OCI-LY7 (cell line): ENCODE data around the gene TRIO. TPM values are rescaled to one million over a fixed set of nuclear protein-coding genes. Genes with fewer than 3 reads are reported as not detected.

ENCODE experiments used
- BruUV-seq: library from RNA; stranded (reverse); fragments of 400-500 nt; replicated peaks from 2 replicates; lab custom pipeline; 2021; lab: Mats Ljungman, UMichigan
- CTCF ChIA-PET: fragments of 300-600 bp; sonication (Branson Sonifier 250); formaldehyde crosslinking; loops from one replicate; lab custom pipeline; 2022; ENCODE audit warnings: antibody characterized with exemption; ENCODE audit not compliant: unreplicated experiment; lab: Charles Lee
- POLR2A ChIA-PET: fragments of 300-600 bp; sonication (Branson Sonifier 250); formaldehyde crosslinking; loops from one replicate; lab custom pipeline; 2022; ENCODE audit warnings: antibody characterized with exemption; lab: Charles Lee
- DNase-seq: peaks from one replicate; pipeline ENCODE4 v3.0.0-alpha.2; 2015; ENCODE audit warnings: low spot score
- H2AFZ ChIP-seq: fragments of 200-600 bp; sonication (generic), shearing (Covaris generic); 2 replicates; pipeline ENCODE4 v1.6.1; 2014; ENCODE audit warnings: mild to moderate bottlenecking, antibody characterized with exemption, low read length, moderate library complexity
- H3K27ac ChIP-seq: fragments of 200-600 bp; sonication (generic); 2 replicates; pipeline ENCODE4 v1.5.1; 2014; ENCODE audit warnings: mixed run types, low read depth, mild to moderate bottlenecking, moderate library complexity, low read length, inconsistent platforms; ENCODE audit not compliant: poor library complexity, severe bottlenecking
- H3K36me3 ChIP-seq: fragments of 200-600 bp; sonication (generic); 2 replicates; pipeline ENCODE4 v1.6.1; 2014; ENCODE audit warnings: mild to moderate bottlenecking, antibody characterized with exemption, low read length, moderate library complexity, mixed read lengths; ENCODE audit not compliant: insufficient read depth
- H3K4me1 ChIP-seq: fragments of 200-600 bp; sonication (generic); 2 replicates; pipeline ENCODE4 v1.5.1; 2014; ENCODE audit warnings: mild to moderate bottlenecking, low read length; ENCODE audit not compliant: insufficient read depth, poor library complexity, severe bottlenecking
- H3K4me2 ChIP-seq: fragments of 200-600 bp; sonication (generic); 2 replicates; pipeline ENCODE4 v1.6.1; 2014; ENCODE audit warnings: mild to moderate bottlenecking, low read length
- H3K4me3 ChIP-seq: fragments of 200-600 bp; sonication (generic); 2 replicates; pipeline ENCODE4 v1.5.1; 2014; ENCODE audit warnings: mild to moderate bottlenecking, low read depth, low read length; ENCODE audit not compliant: poor library complexity, severe bottlenecking
- H3K79me2 ChIP-seq: fragments of 200-600 bp; sonication (generic); 2 replicates; pipeline ENCODE4 v1.6.1; 2016; ENCODE audit warnings: low read depth, mild to moderate bottlenecking, low read length, moderate library complexity, mixed read lengths; ENCODE audit not compliant: insufficient read depth
- H3K9me2 ChIP-seq: fragments of 200-600 bp; sonication (generic); 2 replicates; pipeline ENCODE4 v1.6.1; 2016; ENCODE audit warnings: mild to moderate bottlenecking, low read length, mixed read lengths; ENCODE audit not compliant: insufficient read depth
- H3K9me3 ChIP-seq: fragments of 200-600 bp; sonication (generic); 2 replicates; pipeline ENCODE4 v1.6.1; 2014; ENCODE audit warnings: mild to moderate bottlenecking, mixed run types, low read length, mixed read lengths
- H4K20me1 ChIP-seq: fragments of 200-600 bp; sonication (generic); 2 replicates; pipeline ENCODE4 v1.6.1; 2014; ENCODE audit warnings: mild to moderate bottlenecking, antibody characterized with exemption, low read length, moderate library complexity, mixed read lengths; ENCODE audit not compliant: insufficient read depth
- CTCF ChIP-seq: fragments of 200-600 bp; sonication (generic); conservative IDR thresholded peaks from 2 replicates; pipeline ENCODE4 v1.5.1; 2014; ENCODE audit warnings: mild to moderate bottlenecking, antibody characterized with exemption, low read length, moderate library complexity, mixed read lengths
- EZH2phosphoT487 ChIP-seq: fragments of 200-600 bp; sonication (generic); IDR thresholded peaks from 2 replicates; pipeline ENCODE4 v1.6.1; 2018; ENCODE audit warnings: low read depth, borderline replicate concordance, mild to moderate bottlenecking, mixed run types, antibody characterized with exemption, low read length, moderate library complexity, mixed read lengths
- intact Hi-C: fragments of 100-400 bp; cut with micrococcal nuclease; formaldehyde crosslinking; loops from one replicate; pipeline ENCODE4 v1.10.0; 2022; ENCODE audit not compliant: unreplicated experiment
- total RNA-seq, 2 experiments: library from RNA; depleted of rRNA in 1 of 2; stranded (reverse); fragments of >200 nt in 1 of 2; shearing (Covaris generic) in 1 of 2; gene quantifications; 2 replicates each; pipeline ENCODE4 v1.2.3, GENCODE V29; 2014 to 2022

The TRIO gene
- total RNA-seq, 2 experiments from 2014 or later, result 35.8 to 55.1 TPM

DNA sequence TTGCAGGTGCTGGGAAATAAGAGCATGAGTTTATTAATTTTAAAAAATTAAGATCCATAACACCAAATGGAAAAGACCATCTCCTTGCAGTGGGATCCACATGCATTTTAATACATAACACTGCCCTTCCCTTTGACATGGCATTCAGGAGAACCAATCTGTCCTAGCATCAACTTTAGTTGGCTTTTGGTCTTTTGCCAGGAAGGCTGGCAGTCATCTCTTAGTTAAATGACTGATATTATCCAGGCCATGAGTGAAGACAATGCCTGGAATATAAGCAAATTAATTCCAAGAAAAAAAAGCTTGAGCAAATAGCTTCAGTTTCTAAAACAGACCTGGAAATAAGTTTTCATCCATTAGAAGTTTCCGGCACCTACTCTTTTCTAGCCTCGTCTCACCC, 383.4 kb downstream of the TRIO start:
- Histone ChIP-seq H2AFZ (no peak overlapping the region), H3K9me2 (no peaks in the 10 kb centered on the region), H3K4me1 (peaks cover 6% of the 10 kb centered on the region), H3K36me3 (no peaks in the 10 kb centered on the region), H3K4me2 (no peak overlapping the region), H3K9me3 (no peaks in the 10 kb centered on the region), H3K27ac (no peak overlapping the region), H3K4me3 (no peak overlapping the region), H3K79me2 (no peaks in the 10 kb centered on the region), H4K20me1 (no peaks in the 10 kb centered on the region)
- BruUV-seq, result no TSS peak
- no peak for TF ChIP-seq CTCF
- no peak for TF ChIP-seq EZH2phosphoT487
- no peak for DNase-seq
- ChIA-PET CTCF (no interaction called here), POLR2A (interaction anchor here (0.5 to 1.1 kb wide), 3 partner anchors 10 to 261 kb away, joined by 4 read pairs; no protein-coding TSS in a partner anchor)
- intact Hi-C loops, result no loop called here

GRCh38 chr5:14528115-14528514, 385.0 kb downstream of the TRIO start:
- Histone ChIP-seq H3K9me2 (no peaks in the 10 kb centered on the region), H3K4me3 (no peak overlapping the region), H3K27ac (no peak overlapping the region), H3K4me2 (no peak overlapping the region), H2AFZ (no peak overlapping the region), H3K4me1 (peaks cover 8% of the 10 kb centered on the region), H4K20me1 (no peaks in the 10 kb centered on the region), H3K9me3 (no peaks in the 10 kb centered on the region), H3K79me2 (no peaks in the 10 kb centered on the region), H3K36me3 (no peaks in the 10 kb centered on the region)
- no peak for TF ChIP-seq CTCF
- no peak for TF ChIP-seq EZH2phosphoT487
- BruUV-seq, result no TSS peak
- intact Hi-C loops, result no loop called here
- ChIA-PET POLR2A (no interaction called here), CTCF (no interaction called here)
- DNase-seq, result no peak

DNA sequence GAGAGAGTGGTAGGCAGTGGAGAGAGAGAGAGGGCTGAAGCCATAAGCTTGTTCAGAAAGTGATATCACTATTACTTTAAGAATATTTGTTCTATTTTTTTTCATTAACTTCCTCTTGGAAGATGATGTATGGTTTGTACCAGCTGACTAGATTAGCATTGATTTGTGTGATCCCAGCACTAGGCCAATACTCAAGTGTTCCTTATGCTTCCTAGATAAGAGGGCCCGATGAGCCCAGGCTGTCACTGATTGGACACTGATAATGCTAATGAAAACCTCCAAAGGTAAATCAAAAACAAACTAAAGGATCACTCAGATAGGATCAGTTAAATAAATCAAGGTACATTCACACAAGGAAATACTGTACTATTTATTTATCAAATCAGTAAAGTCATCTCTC, 385.8 kb downstream of the TRIO start:
- Histone ChIP-seq H3K79me2 (no peaks in the 10 kb centered on the region), H4K20me1 (no peaks in the 10 kb centered on the region), H3K9me2 (no peaks in the 10 kb centered on the region), H3K36me3 (no peaks in the 10 kb centered on the region), H3K4me2 (no peak overlapping the region), H2AFZ (no peak overlapping the region), H3K9me3 (no peaks in the 10 kb centered on the region), H3K4me1 (peaks cover 8% of the 10 kb centered on the region), H3K27ac (no peak overlapping the region), H3K4me3 (no peak overlapping the region)
- POLR2A ChIA-PET, result no interaction called here
- CTCF ChIA-PET, result no interaction called here
- TF ChIP-seq EZH2phosphoT487, result no peak
- no peak for TF ChIP-seq CTCF
- intact Hi-C loops, result no loop called here
- BruUV-seq, result no TSS peak
- no peak for DNase-seq
